Hepatocyte (in vitro differentiated cells): ENCODE results near the gene ERI2. TPM values are rescaled to one million over a fixed set of nuclear protein-coding genes. Genes with fewer than 3 reads are reported as not detected.

Experiments used
- DNase-seq: peaks from one replicate; pipeline ENCODE4 v3.0.0-alpha.2; 2016; ENCODE audit warnings: low spot score
- H2AFZ ChIP-seq: fragments of 200-600 bp; sonication (generic); 2 replicates; pipeline ENCODE4 v1.6.0; 2016; ENCODE audit warnings: antibody characterized with exemption, mild to moderate bottlenecking
- H3K27ac ChIP-seq: fragments of 200-600 bp; sonication (generic); 2 replicates; pipeline ENCODE4 v1.5.1; 2016; ENCODE audit warnings: mild to moderate bottlenecking
- H3K27me3 ChIP-seq: fragments of 200-600 bp; sonication (generic); 2 replicates; pipeline ENCODE4 v1.6.1; 2016
- H3K36me3 ChIP-seq: fragments of 200-600 bp; sonication (generic); replicated peaks from 2 replicates; pipeline ENCODE4 v1.5.1; 2016; ENCODE audit warnings: low read depth; ENCODE audit not compliant: insufficient read depth
- H3K4me1 ChIP-seq: fragments of 200-600 bp; sonication (generic); 2 replicates; pipeline ENCODE4 v1.5.1; 2016; ENCODE audit warnings: mild to moderate bottlenecking, moderate library complexity; ENCODE audit not compliant: insufficient read depth
- H3K4me2 ChIP-seq: fragments of 200-600 bp; sonication (generic); 2 replicates; pipeline ENCODE4 v1.6.0; 2016
- H3K4me3 ChIP-seq: fragments of 200-600 bp; sonication (generic); 2 replicates; pipeline ENCODE4 v1.5.1; 2016; ENCODE audit warnings: mild to moderate bottlenecking
- H3K79me2 ChIP-seq: fragments of 200-600 bp; sonication (generic); 2 replicates; pipeline ENCODE4 v1.6.0; 2017; ENCODE audit warnings: mild to moderate bottlenecking
- H3K9me2 ChIP-seq: fragments of 200-600 bp; sonication (generic); replicated peaks from 2 replicates; pipeline ENCODE4 v1.6.0; 2017; ENCODE audit warnings: mild to moderate bottlenecking; ENCODE audit not compliant: insufficient read depth
- H3K9me3 ChIP-seq: fragments of 200-600 bp; sonication (generic); 2 replicates; pipeline ENCODE4 v1.5.1; 2016; ENCODE audit warnings: low read depth, mild to moderate bottlenecking
- H4K20me1 ChIP-seq: fragments of 200-600 bp; sonication (generic); 2 replicates; pipeline ENCODE4 v1.6.0; 2016; ENCODE audit warnings: mild to moderate bottlenecking; ENCODE audit not compliant: insufficient read depth, poor library complexity, severe bottlenecking
- CTCF ChIP-seq: fragments of 200-600 bp; sonication (generic); IDR thresholded peaks from 2 replicates; pipeline ENCODE4 v1.5.1; 2016; ENCODE audit warnings: antibody characterized with exemption, mild to moderate bottlenecking; ENCODE audit not compliant: poor library complexity
- EZH2 ChIP-seq: fragments of 200-600 bp; sonication (generic); IDR thresholded peaks from 2 replicates; pipeline ENCODE4 v1.6.1; 2016; ENCODE audit warnings: antibody characterized with exemption, mild to moderate bottlenecking, borderline replicate concordance
- EZH2phosphoT487 ChIP-seq: fragments of 200-600 bp; sonication (generic); IDR thresholded peaks from one replicate; pipeline ENCODE4 v1.6.1; 2018; ENCODE audit warnings: antibody characterized with exemption, mild to moderate bottlenecking, low read depth, moderate library complexity; ENCODE audit not compliant: unreplicated experiment, severe bottlenecking
- WGBS: methylation state at CpG from one replicate; pipeline ENCODE4 v1.1.6; 2016; ENCODE audit warnings: low lambda C conversion rate; ENCODE audit errors: missing lambda C conversion rate; 5-methylcytosine and 5-hydroxymethylcytosine counted together
- polyA plus RNA-seq: library from polyadenylated mRNA; unstranded; fragments of >200 nt; fragmentation: Nextera tagmentation; extraction: Ambion mirVana; gene quantifications from 2 replicates; pipeline ENCODE4 v1.2.1, GENCODE V29; 2016
- total RNA-seq: library from RNA; depleted of rRNA; stranded (reverse); fragments of >200 nt; gene quantifications from 2 replicates; pipeline ENCODE4 v1.2.3, GENCODE V29; 2014

The ERI2 gene
- total and polyA plus RNA-seq, 2 experiments from 2014 or later = 6.9 to 26.9 TPM

DNA sequence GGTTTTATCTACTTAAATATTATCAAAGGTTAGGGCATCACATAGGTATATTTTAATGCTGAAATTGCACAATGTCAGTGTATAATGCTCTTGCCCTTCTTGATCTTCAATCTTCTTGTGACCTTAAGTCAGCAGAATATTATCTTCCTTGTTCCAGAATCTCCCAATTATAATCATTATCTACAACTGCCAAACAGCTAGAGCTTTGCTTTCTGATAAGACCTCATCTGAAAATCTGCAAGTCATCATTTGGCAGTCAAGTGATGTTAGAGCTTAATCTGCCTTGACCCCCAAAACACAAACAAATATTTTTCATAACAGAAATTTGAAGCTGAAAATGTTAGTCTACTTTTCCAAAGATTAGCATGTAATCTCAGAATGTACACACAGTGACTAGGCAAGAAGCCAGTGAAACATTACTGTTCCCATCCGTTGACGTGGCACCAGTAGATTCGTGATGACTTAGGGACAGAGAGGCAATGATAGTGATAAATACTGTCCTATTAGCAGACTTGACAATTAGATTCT is 19.8 kb upstream of the ERI2 start:
- 57% methylated on average over 3 of the region's 3 CpGs for WGBS
- peak; percentile 19 for DNase-seq

GRCh38 chr16:20822521-20823325 is 16.5 kb upstream of the ERI2 start:
- H3K9me3 ChIP-seq = no peaks in the 10 kb centered on the region
- no peak overlapping the region for H3K27ac ChIP-seq
- TF ChIP-seq EZH2phosphoT487 = no peak
- TF ChIP-seq CTCF = no peak
- no peak for TF ChIP-seq EZH2
- no peaks in the 10 kb centered on the region for H3K9me2 ChIP-seq
- H4K20me1 ChIP-seq = no peaks in the 10 kb centered on the region
- no peaks in the 10 kb centered on the region for H3K36me3 ChIP-seq
- no peaks in the 10 kb centered on the region for H3K4me1 ChIP-seq
- 90% methylated on average over 3 of the region's 3 CpGs for WGBS
- no peak overlapping the region for H3K4me2 ChIP-seq
- no peaks in the 10 kb centered on the region for H3K27me3 ChIP-seq
- no peak overlapping the region for H3K4me3 ChIP-seq
- DNase-seq = no peak
- no peaks in the 10 kb centered on the region for H3K79me2 ChIP-seq
- H2AFZ ChIP-seq = no peak overlapping the region

More for the DNA sequence above, 19.8 kb upstream of the ERI2 start:
- H3K4me2 ChIP-seq = no peak overlapping the region
- peak overlapping the region; percentile 25 for H3K27ac ChIP-seq
- no peaks in the 10 kb centered on the region for H3K27me3 ChIP-seq
- no peaks in the 10 kb centered on the region for H3K79me2 ChIP-seq
- no peak overlapping the region for H3K4me3 ChIP-seq
- H3K9me2 ChIP-seq = no peaks in the 10 kb centered on the region
- H4K20me1 ChIP-seq = no peaks in the 10 kb centered on the region
- no peak overlapping the region for H2AFZ ChIP-seq
- no peaks in the 10 kb centered on the region for H3K36me3 ChIP-seq
- TF ChIP-seq CTCF (no peak), EZH2phosphoT487 (no peak), EZH2 (no peak)
- H3K9me3 ChIP-seq = no peaks in the 10 kb centered on the region
- H3K4me1 ChIP-seq = no peaks in the 10 kb centered on the region

DNA sequence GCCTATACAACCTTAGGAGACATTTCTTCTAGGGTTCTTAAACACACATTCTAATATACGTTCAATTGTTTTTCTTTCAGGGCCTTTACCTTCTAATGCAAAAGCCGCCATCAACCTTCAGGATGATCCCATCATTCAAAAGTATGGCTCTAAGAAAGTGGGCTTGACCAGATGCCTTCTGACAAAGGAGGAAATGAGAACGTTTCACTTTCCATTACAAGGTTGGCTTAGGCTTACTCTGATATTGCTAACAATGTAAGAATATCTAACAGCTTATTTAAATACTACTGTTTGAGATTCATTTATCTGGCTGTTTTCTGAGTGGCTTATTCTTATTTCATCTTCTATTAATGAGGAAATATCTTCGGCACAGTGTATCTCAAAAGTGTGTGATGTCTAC is 15.4 kb upstream of the ERI2 start:
- no peak overlapping the region for H3K4me3 ChIP-seq
- no peaks in the 10 kb centered on the region for H3K9me3 ChIP-seq
- no peaks in the 10 kb centered on the region for H3K27me3 ChIP-seq
- H3K79me2 ChIP-seq = no peaks in the 10 kb centered on the region
- H3K4me2 ChIP-seq = no peak overlapping the region
- no peak overlapping the region for H2AFZ ChIP-seq
- TF ChIP-seq EZH2phosphoT487 = no peak
- TF ChIP-seq EZH2 = no peak
- no peak for TF ChIP-seq CTCF
- H3K4me1 ChIP-seq = no peaks in the 10 kb centered on the region
- 92% methylated on average over 4 of the region's 4 CpGs for WGBS
- no peaks in the 10 kb centered on the region for H3K36me3 ChIP-seq
- H3K9me2 ChIP-seq = no peaks in the 10 kb centered on the region
- no peak overlapping the region for H3K27ac ChIP-seq
- DNase-seq = no peak
- no peaks in the 10 kb centered on the region for H4K20me1 ChIP-seq
